ENCODE data around the gene IPCEF1.
"Not testable (repeated sequence)": the region's sequence is repeated elsewhere in the genome, so short reads cannot be mapped to it uniquely, and the experiment has no call there.

IPCEF1 gene

DNA sequence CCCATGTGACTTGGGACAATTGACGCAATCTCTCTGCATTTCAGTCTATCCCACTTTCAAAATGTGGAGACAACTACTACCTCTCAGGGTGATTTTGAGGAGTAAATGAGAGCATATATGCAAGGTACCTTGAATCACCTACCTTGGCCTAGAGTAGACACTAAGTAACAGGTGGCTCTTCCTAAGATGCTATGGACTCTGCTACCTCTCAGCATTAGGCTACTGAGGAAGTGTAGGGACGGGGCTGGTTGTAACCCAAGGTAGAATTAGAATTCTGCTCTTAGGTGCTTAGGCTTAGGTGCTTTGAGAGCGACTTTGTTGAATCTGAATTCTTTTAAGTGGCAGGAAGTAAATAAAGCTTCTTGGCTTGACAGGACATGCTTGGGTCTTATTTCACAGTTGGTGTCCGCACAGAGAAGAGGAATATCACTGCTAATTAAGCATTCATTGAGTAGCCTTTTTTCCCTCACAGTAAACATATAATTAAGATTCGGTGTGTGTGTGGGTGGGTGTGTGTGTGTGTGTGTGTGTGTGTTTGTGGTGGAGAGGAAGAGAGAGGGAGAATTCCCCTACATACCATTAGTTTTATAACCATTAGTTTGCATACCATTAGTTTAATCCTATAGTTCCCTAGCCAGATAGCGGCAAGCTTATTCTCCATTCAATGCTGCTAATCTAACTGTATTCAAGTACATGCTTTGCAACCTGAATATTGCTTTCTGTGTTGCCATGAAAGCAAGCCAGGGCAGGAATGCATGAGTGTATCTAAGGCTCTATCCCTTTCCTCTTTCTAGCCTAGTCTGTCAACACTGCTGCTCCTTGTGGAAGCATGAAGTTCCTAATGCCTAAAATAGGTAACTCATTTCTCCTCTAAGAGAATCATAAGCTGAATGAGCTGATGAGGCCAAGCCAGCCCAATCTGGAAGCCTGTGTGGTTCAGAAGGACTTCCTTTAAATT, 112.5 kb downstream of the IPCEF1 start:
- no peak for DNase-seq

GRCh38 chr6:154242617-154243357, 113.8 kb downstream of the IPCEF1 start:
- DNase-seq, result no peak

DNA sequence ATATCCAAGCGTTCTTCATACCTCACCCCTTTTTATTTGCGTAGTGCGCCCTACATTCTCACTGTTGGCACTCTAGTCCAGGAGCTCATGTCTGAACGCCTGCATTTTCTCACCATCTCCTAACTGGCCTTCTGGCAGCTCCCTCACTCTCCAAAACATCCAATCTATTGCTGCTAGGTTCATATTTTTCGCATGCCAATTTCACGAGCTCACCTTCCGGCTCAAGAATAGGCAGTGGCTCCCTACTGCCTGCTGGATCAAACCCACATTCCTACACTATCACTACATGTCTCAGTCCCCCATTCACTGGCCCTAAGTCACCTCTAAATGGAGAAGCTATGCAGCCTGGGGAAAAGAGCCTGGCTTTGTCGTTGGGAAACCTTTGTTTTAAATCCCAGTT, 115.0 kb downstream of the IPCEF1 start:
- no peak for DNase-seq

DNA sequence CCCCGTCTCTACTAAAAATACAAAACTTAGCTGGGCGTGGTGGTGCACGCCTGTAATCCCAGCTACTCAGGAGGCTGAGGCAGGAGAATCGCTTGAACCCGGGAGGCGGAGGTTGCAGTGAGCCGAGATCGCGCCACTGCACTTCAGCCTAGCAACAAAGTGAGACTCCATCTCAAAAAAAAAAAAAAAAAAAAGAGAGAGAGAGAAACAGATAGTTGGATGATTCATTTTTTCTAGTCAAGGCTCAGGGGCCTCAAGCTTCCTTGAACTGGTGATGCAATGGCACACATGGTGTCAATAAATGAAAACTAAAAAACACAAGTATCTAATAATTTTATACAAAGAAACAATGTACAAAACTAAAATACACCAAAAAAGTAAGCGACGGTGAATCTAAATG, 115.5 kb downstream of the IPCEF1 start:
- not testable (repeated sequence) for DNase-seq

DNA sequence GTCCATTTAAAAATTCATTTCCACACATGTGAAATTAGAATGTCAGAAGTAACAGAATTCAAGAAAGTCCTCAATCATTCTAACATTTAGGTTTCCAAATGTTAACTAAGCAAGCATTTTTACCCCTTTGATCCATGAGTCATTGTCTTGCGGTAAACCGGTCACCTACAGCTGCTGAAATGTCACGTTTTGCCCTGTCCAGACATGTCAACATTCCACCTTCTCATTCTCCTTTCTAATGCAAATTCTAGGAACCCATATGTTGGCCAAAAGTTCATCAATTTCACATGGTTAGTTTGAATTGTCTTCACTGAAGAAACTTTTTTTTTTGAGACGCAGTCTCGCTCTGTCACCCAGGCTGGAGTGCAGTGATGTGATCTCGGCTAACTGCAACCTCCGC, 117.2 kb downstream of the IPCEF1 start:
- DNase-seq, result no peak

GRCh38 chr6:154238831-154239230, 117.8 kb downstream of the IPCEF1 start:
- no peak for DNase-seq

DNA sequence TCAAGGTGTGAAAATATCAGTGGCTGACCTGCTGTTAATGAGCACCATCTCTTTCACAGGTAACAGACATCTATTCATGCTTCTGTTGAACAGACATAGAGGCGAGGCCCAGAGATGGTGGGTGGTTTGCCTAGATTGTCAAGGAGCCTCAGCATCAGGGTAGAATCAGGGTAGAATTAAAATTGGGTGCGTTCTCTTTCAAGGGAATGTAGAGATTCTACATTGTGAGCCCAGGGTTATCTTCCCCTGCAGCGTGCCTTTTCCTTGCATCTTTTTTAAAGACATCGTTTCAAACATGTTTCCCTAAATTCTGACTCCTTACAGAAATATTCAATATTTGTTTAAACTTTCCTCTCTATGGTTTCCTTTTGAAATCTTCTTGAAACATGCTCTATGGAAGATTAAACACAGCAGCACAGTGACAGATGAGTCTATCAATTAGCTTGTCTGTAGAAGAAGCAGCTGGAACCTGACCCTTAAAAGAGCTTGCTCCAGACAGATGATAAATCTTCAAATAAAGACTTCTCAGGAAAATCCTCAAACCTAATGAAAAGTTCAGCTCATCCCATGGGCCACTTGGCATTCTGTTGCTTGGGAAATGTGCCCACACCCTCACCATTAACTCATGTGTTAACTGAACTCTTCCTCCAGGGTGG, 119.8 kb downstream of the IPCEF1 start:
- no peak for DNase-seq

DNA sequence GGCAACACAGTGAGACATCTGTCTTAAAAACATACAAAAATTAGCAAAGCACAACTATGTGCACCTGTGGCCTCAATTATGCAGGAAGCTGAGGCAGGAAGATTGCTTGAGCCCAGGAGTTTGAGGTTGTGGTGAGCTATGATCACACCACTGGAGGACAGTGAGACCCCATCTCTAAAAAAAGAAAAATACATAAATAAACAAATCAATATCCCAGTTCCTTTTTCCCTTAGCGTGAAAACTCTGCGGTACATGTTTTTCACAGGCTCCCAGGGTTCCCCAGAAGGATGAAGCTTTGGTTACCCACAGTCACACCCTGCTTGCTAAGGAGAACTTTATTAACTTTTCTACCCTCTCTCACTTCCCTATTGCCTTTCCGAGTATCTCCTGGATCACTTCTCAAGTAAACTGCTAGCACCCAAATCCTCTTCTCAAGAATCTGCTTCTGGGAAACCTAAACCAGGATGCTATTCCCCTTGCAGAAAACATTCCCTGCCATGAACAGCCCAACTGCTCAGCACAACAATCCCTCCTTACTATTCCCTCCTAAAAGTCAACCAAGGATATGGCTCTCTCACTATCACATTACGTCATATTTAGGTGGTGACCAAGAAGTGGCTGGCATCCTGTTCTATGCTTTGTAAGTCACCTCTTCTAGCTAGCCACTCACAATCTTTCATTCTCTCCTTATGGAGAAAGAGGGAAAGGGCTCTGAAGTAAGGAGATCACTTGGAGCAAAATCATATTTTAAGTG, 122.4 kb downstream of the IPCEF1 start:
- DNase-seq, result no peak

DNA sequence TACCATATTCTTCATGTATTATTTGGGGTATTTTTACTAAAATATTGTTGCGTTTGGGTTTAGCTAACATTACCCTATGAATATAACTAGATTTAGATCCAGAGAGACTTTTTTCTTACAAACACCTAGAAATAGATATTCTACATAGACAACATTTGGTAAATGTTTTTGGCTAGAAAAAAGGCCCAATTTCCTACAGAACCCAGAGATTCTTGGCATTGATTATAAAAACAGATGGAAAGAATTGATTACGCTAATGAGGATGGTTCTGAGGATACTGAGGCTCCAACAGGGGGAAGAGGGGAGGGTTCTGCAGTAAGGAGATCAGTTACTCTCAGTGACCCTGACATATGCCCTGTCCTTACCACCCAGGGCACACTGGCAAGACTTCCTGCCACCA, 123.2 kb downstream of the IPCEF1 start:
- no peak for DNase-seq

DNA sequence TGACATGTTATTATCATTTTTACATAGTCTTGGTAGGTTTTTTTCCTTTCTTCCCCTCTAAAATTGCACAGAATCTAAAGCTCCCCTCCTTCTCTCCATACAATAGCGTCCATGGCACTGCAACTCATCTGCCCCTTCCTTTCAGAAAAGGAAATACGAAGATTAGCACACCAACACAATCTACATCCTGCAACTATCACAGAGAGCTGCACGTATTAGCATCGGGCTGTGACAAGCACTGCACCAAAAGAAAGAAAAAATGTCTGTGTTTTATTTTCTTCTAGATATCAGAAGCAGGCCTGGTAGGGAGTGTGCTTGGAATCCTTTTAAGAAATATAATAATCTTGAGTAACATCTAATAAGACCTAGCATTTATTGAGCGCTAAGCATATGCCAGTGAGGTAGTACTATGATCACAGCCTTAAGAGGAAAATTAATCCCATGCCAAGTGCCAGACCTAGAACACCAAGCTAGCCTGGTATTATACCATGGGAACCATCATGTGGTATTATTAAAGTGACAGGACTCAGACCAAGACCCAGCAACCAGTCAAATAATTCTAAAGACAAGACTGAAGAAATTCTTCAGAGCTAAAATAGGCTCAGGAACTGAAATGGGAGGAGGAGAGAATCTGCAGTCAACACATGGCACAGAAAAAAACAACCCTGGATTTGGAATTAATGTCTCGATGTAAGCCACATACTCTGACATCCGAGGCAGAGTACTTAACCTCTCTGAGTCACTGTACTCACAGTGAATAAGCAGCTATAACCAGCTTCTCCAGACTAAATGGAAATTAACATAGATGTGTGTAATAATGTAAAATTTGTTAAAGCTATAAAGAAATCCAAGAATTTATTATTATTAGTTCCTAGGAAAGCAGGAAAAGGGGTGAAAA, 124.3 kb downstream of the IPCEF1 start:
- DNase-seq, result no peak

DNA sequence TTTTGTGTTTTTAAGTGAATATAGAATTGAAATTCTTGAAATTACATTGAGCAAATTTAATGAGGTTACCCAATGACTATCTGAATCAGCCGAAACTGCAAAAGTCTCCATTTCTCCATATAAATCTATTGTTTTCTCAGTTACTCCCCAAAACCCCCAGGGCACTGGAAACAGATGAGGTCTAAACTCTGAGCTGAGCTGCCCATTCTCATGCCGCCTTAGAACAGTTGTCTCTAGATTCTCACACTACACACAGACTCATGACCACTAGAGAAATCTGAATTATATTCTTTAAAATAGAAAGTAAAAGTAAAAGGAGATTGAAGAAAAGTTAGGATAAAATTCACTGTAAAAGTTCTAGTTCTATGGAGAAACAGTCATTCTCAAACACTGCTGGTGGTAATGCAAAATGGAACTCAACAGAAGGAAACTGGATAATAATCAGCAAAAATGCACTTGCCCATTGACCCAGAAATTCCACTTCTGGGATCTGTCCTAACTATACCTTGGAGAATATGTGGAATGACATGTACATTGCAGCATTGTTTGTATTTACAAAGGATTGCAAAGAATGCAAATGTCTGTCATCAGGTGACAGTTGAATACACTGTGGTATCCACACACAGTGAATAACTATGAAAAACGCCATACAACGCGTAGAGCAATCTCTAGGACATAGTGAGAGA, 125.5 kb downstream of the IPCEF1 start:
- no peak for DNase-seq

- DNase-seq, result no peak
Observed at GRCh38 chr6:154230393-154230792, 126.2 kb downstream of the IPCEF1 start.

DNA sequence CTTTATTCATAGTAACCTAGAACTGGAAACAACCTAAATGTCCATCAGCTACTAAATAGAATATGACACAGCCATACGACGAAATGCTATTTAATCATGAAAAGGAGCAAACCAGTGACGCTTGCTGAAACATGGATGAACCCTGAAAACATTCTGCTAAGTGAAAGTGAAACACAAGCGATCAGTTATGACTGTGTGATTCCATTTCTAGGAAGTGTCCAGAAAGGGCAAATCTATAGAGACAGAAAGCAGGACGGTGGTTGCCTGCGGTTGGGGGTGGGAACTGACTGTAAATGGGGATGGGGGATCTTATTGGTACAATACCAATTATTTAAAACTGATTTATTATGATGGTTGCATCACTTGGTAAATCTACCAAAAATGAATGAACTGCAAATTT, 126.8 kb downstream of the IPCEF1 start:
- DNase-seq, result no peak

DNA sequence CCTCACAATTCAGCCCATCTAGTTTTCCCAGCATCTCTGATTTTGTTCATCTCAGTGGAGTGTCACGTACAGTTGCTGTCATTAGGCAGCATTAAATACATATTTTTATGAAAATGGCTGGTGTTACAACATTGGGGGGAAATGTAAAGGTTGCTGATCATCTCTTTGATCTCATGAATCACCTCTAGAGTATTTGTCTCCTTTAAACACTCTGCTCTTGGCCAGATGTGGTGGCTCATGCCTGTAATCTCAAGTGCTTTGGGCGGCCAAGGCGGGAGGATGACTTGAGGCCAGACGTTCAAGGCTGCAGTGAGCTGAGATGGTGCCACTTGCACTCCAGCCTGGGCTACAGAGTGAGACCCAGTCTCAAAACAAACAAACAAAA, 128.1 kb downstream of the IPCEF1 start:
- no peak for DNase-seq

DNA sequence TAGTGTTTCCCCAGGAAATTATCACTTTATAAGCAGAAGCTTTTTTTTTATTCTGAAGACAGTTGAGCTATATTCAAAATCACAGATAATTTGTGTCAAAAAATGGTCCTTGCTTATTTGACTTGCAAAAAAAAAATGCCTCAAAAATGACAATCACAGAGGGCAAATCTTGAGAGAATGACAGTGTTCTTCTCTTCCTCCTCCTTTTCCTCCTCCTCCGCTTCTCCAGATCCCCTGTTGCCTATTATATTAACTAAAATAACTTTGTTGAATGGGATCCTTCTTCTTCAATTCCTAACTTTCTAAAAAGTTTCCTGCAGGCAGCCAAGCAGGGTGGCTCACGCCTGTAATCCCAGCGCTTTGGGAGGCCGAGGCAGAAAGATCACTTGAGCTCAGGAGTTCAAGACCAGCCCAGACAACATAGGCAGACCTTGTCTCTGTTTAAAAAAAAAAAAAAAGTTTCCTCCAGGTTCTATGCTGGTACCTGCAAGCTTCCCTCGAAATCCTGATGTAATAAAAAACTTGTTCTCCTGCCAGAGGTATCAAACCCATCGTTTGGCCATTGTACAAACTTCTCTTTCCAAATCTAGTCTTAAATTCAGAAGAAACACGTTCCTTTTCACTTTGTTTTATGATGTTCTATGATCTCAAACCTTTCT, 128.6 kb downstream of the IPCEF1 start:
- no peak for DNase-seq

DNA sequence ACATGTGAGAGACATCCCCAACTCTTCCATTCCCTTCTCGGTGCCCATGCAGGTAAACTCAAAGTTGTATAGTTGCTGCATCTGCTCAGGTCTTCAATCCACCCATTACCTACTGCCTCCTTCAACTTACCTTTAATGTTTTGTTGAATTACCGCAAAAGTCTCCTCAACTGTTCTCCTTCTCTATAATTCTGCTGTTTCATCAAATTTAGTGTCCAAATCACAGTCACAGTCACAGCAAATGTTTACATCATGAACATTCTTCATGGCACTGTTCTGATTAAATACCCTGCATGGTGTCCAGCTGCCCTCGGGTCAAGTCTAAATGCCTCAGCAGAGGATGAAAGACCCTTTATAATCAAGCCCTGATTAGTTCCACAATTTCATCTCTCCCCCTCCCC, 130.1 kb downstream of the IPCEF1 start:
- DNase-seq, result no peak

DNA sequence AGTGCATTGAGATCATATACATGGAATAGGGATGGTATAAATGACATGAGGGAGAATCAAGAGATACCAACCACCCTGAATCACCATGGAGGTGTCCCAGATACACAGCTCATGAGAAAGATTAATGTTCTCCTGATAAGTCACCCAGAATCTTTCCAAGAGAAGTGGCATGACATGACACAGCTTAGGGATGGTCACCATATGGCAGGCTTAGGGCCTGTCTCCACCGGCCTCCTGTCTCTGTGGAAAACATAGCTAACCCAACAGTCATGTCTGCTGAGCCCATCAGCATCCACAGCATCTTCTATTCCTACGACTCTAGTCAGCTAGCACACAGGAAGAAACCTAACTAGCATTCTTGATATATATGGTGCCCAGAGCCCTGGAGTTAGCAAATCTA, 133.3 kb downstream of the IPCEF1 start:
- no peak for DNase-seq

DNA sequence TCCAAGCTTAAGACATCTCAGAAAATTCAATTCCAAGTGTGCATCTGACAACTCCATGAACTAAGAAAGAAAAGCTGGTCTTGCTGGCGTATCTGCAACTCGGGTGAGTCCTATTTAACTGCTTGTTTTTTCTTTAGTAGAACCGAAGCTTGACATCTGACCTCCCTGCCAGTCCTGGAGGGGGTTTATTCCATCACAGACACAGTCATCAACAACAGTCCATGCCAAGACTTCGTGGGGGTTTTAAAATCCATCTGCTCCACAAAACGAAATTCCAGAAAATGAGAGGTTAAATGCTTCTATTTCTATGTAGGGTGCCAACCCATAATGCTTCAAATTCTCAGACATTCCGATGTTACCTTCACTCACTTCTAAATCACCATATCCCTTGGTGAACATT, 133.9 kb downstream of the IPCEF1 start:
- DNase-seq, result no peak

DNA sequence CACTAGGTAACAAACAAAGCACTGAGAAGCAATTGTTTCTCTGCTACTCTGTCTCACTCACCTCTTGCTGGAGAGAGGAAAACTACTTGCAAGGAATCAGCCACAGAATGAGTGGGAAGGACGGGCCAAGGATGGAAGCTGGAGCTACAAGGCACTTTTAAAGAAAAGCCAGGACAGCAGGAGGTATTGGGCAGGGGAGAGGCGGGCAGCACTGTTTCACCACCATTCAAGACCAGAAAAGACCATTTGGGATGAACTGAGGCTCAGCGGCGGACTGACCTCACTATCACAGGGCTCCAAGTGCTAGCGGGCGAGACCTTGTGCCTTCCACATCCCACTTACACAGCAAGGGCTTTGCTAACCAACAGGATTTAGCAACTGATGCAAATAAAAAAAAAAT, 137.4 kb downstream of the IPCEF1 start:
- no peak for DNase-seq

DNA sequence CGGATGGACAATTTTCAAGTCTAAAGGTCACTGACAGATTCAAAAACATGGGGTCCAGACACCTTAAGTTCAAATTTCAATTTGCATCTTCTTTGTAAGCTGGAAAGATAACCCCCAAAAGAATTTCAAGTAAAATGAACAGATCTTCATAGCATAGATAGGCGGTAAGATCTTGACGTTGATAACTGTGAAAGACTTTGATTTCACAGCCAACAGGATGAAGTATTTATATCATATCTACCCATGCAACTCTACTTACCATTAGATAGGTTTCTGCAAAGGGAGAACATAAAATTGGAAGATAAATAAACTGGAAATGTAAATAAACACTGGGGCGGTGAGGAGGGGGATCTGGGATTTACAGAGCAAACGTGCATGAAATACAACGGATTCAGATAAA, 137.8 kb downstream of the IPCEF1 start:
- no peak for DNase-seq

- DNase-seq, result no peak
Observed at GRCh38 chr6:154218301-154218700, 138.3 kb downstream of the IPCEF1 start.
